Type B pancreatic cell (in vitro differentiated cells): Measurements from ENCODE around the gene HTATSF1. TPM values are rescaled to one million over a fixed set of nuclear protein-coding genes. Genes with fewer than 3 reads are reported as not detected.

Source experiments
- DNase-seq: peaks from one replicate; pipeline ENCODE4 v3.0.0; 2021; ENCODE audit warnings: mixed read lengths; ENCODE audit not compliant: unreplicated experiment; ENCODE audit errors: extremely low spot score
- H3K27ac Mint-ChIP-seq: 2 replicates; pipeline ENCODE4 v1.8.0; 2021; ENCODE audit warnings: mild to moderate bottlenecking, mixed read lengths
- H3K27me3 Mint-ChIP-seq: 2 replicates; pipeline ENCODE4 v1.8.0; 2021; ENCODE audit warnings: mixed read lengths
- H3K36me3 Mint-ChIP-seq: 2 replicates; pipeline ENCODE4 v1.8.0; 2021; ENCODE audit warnings: mixed read lengths
- H3K4me1 Mint-ChIP-seq: one replicate; pipeline ENCODE4 v1.8.0; 2021; ENCODE audit warnings: mixed read lengths; ENCODE audit not compliant: unreplicated experiment
- H3K4me3 Mint-ChIP-seq: 2 replicates; pipeline ENCODE4 v1.8.0; 2021; ENCODE audit warnings: mild to moderate bottlenecking, mixed read lengths
- H3K9me3 Mint-ChIP-seq: 2 replicates; pipeline ENCODE4 v1.8.0; 2021; ENCODE audit warnings: mixed read lengths
- CTCF ChIP-seq: fragments of 200-600 bp; sonication (generic); conservative IDR thresholded peaks from 2 replicates; pipeline ENCODE4 v1.5.0; 2021; ENCODE audit warnings: antibody characterized with exemption, mild to moderate bottlenecking
- total RNA-seq: library from RNA; stranded (reverse); gene quantifications from 2 replicates; pipeline ENCODE4 v1.2.1, GENCODE V29; 2021; ENCODE audit warnings: low replicate concordance

HTATSF1 gene
- total RNA-seq, 1 donor from 2014 or later = 50.8 TPM

GRCh38 chrX:136528645-136529315 lies 31.4 kb downstream of the HTATSF1 start:
- Mint-ChIP-seq H3K27ac (peak overlapping the region; percentile 53), H3K36me3 (no peaks in the 10 kb centered on the region), H3K4me3 (no peak overlapping the region), H3K27me3 (no peaks in the 10 kb centered on the region), H3K9me3 (peaks cover 10% of the 10 kb centered on the region), H3K4me1 (no peaks in the 10 kb centered on the region)
- no peak for DNase-seq
- TF ChIP-seq CTCF = no peak

GRCh38 chrX:136529795-136530194 lies 32.4 kb downstream of the HTATSF1 start:
- no peak for DNase-seq
- Mint-ChIP-seq H3K4me1 (no peaks in the 10 kb centered on the region), H3K27ac (peak overlapping the region; percentile 78), H3K4me3 (no peak overlapping the region), H3K27me3 (no peaks in the 10 kb centered on the region), H3K36me3 (no peaks in the 10 kb centered on the region), H3K9me3 (peaks cover 10% of the 10 kb centered on the region)
- no peak for TF ChIP-seq CTCF

- H3K27ac Mint-ChIP-seq = peak within 1 kb of the TSS; percentile 98
- H3K27me3 Mint-ChIP-seq = no peaks in the 10 kb centered on the region
Measured at GRCh38 chrX:136531951-136532350, 34.6 kb downstream of the HTATSF1 start, which contains the start of gene VGLL1. Gene VGLL1 (plus strand): TSS chrX:136532215. CDS start chrX:136536021, 3,806 bp downstream.

GRCh38 chrX:136534131-136534530 lies 36.7 kb downstream of the HTATSF1 start:
- H3K36me3 Mint-ChIP-seq = peaks cover 5% of the 10 kb centered on the region
- peak overlapping the region; percentile 27 for H3K27ac Mint-ChIP-seq
- no peak for DNase-seq
- H3K9me3 Mint-ChIP-seq = peaks cover under 1% of the 10 kb centered on the region
- no peaks in the 10 kb centered on the region for H3K4me1 Mint-ChIP-seq
- no peak for TF ChIP-seq CTCF
- H3K27me3 Mint-ChIP-seq = no peaks in the 10 kb centered on the region
- peak overlapping the region; percentile 93 for H3K4me3 Mint-ChIP-seq

More at GRCh38 chrX:136531951-136532350, 34.6 kb downstream of the HTATSF1 start, which contains the start of gene VGLL1:
- Mint-ChIP-seq H3K9me3 (peaks cover 10% of the 10 kb centered on the region), H3K4me3 (peak within 1 kb of the TSS; percentile 93), H3K36me3 (peaks cover 5% of the 10 kb centered on the region), H3K4me1 (no peaks in the 10 kb centered on the region)
- DNase-seq = no peak
- TF ChIP-seq CTCF = no peak

- no peaks in the 10 kb centered on the region for H3K4me1 Mint-ChIP-seq
- no peak overlapping the region for H3K4me3 Mint-ChIP-seq
- H3K9me3 Mint-ChIP-seq = peaks cover 8% of the 10 kb centered on the region
- H3K27me3 Mint-ChIP-seq = no peaks in the 10 kb centered on the region
- H3K27ac Mint-ChIP-seq = no peak overlapping the region
- peaks cover 5% of the 10 kb centered on the region for H3K36me3 Mint-ChIP-seq
- no peak for DNase-seq
- no peak for TF ChIP-seq CTCF
Measured at GRCh38 chrX:136538811-136539210, 41.4 kb downstream of the HTATSF1 start.
